ENCODE results near the gene PHB1.

GRCh38 chr17:49372425-49372824 is 42.3 kb downstream of the PHB1 start:
- no peak for TF ChIP-seq CTCF (IDR thresholded peaks at IDR 0.05)
- no peak for TF ChIP-seq REST (IDR thresholded peaks at IDR 0.05; ENCODE audit: insufficient read depth in 1 of 2, low read depth in 2 of 2, low read length in 1 of 2)
- TF ChIP-seq POLR2AphosphoS5 (IDR thresholded peaks at IDR 0.05; ENCODE audit: low read depth, low read length) = no peak
- no peak for TF ChIP-seq SIN3A (IDR thresholded peaks at IDR 0.05; ENCODE audit: borderline replicate concordance, insufficient read depth, low read depth, low read length)
